HuH-7.5 (cell line): ENCODE measurements around the gene DAB1.

ENCODE experiments used
- DNase-seq: peaks from one replicate; pipeline ENCODE4 v3.0.0; 2011; ENCODE audit warnings: low spot score

Gene DAB1

DNA sequence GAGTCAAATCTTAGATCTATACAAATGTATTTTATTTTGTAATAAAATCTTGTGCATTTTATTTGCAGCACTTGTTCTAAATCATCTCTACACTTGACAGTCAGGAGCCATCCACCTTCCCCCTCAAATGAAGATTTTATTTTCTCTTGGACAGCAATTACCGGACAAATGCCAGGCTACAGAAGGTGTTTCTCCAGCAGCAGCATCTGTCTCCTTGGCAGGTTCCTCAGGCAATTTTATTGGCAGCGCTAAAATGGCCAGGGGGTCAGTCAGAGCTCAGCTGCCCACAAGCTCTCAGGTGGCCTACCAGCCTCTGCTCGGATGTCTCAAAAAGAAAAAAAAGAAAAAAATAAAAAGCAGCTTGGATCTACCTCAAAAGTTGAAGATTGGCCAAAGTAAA is 107.6 kb downstream of the DAB1 start:
- no peak for DNase-seq

DNA sequence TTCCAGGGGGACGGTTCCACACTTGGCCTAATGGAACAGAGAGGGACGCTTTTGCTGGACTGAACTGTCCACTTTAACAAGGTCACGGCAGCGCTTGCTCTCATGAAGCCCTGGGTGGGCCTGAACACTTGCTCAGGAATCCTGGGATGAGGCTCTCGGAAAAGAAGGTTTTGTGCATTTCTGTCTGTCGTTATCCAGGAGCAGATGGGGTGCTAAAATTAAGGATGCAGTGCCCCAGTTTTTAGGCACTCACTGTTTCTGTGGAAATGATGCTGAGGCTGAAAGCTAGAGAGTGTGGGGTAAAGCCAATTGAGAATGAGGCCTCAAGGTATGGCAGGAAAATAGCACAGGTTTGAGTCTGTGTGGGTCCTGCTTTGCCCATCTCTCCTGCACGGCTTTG is 111.0 kb downstream of the DAB1 start:
- DNase-seq, result no peak

DNA sequence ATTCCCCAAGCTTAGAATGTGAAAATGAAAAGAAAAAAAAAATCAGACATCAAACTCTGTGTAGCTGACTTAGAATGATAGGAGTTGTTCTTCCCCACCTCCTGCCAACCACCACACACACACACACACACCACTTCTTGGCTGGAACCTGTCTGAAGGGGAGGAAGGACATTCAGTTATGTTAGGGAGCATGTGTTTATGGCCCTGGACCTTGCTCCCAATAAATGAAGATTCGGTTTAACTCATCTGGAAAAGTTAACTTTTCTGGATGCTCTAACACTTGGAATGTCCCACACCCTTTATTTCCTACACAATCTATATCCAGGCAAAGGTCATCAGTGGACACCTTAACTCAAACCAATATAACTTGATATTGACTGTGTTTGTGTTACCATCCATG is 112.4 kb downstream of the DAB1 start:
- DNase-seq, result no peak

DNA sequence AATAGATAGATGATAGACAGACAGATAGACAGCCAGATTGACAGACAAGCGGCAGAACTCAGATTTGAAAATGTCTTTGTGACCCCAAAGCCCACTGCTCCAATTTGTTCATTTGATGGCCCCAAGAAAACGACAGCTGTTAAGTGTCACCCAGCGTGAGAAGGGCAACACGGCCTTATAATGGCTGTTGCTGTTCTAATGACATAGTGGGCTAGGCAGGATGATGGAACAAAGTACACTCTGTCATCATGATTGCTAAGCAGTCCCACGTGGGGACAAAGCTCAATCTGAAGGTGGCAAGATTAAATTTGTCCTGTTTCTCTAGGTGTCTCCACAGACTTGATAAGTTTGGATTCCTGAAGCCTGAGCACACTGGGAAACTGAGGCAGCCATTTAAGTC is 112.9 kb downstream of the DAB1 start:
- DNase-seq, result no peak

DNA sequence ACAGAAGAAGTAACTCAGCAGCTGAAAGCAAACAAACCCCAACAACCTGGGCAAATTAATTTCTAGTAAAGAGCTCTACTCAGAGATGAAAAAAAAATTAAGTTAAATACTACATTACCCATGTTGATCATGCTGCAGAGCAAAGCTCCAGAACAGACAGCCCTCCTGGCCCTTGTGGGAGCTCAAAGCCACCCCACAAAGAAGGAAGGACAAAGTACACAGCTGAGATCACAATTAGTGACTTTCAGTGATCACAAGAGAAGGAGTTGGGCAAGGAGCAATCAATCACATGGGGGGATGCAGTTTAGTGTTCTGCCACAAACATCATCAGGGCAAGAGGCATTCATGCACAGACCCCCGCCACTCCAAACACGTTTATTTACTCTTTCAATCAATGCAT is 114.2 kb downstream of the DAB1 start:
- no peak for DNase-seq

DNA sequence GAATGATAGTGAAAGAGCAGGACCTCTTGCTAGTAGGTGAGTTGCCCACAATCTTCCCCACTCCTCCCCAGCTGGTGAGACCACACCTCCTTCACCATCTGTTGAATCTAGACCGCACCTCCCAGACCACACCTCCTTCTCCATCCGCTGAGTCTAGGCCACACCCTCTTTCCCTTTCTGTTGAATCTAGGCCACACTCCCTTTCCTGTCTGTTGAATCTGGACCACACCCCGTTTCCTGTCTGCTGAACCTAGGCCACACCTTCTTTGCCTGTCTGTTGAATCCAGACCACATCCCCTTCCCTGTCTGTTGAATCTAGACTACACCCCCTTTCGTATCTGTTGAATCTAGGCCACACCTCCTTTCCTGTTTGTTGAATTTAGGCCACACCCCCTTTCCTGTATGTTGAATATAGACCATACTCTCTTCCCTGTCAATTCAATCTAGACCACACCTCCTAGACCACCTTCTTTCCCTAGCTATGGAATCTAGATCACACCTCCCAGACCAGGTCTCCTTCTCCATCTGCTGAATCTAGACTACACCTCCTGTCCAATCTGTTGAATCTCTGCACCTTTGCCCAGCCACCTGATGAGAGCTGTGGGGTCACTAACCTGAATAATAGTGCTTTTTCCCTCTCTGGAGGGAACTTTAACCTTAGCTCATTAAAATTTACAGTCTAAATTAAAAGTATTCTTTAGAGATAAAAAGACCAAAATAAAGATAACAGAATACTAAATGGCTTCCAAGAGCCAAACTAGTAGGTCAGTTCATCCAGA is 116.3 kb downstream of the DAB1 start:
- no peak for DNase-seq

DNA sequence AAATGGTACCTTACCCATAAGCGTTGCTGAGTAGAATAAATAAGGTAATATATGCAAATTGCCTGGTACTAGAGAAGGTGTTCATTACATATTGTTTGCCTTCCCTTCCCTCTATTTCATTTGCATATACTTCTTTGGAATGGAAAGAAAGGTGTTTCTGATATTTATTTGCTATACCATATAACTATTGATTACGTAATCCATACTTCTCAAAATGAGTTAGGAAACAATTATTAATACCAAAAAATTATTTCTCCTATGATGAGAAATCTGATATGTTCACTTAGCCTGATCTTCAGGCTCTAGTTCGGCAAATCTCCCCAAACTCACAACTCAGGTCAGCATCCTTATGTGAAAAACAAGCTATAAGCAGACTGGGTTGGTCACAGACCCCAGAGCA is 119.3 kb downstream of the DAB1 start:
- DNase-seq, result no peak

DNA sequence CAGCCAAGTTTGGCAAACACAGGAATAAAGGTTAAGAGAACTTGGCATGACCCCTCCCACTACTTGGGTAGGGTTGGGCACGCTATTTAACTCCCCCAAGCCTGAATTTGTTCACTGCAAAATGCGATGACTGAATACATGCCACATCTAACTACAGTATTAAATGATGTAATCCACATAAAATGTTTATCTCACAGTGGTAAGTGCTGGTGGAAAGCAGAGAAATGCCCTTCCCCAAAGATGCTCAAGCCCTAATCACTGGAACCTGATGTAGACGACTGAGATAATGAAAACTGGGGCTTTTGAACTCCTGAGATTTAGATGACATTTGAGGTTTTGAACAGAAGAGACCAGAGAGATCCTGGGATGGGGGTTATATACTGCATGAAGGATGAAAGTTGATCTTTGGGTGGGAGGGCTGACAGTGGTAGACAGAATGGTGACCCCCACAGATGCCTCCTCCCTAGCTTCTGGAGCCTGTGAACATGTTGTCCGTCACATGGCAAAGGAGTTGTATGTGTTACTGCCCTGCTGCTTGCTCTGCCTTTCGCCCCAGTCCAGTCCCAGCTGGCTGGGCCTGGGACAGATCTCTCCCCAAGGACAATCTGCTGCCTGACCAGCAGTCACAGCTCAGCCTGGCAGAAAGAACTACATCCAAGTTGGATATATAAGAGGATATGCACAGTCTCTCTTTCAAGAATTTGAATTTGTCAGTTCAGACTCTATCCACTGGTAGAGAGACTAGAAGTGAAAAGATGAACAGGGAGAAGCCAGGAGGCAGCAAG is 120.9 kb downstream of the DAB1 start:
- no peak for DNase-seq

DNA sequence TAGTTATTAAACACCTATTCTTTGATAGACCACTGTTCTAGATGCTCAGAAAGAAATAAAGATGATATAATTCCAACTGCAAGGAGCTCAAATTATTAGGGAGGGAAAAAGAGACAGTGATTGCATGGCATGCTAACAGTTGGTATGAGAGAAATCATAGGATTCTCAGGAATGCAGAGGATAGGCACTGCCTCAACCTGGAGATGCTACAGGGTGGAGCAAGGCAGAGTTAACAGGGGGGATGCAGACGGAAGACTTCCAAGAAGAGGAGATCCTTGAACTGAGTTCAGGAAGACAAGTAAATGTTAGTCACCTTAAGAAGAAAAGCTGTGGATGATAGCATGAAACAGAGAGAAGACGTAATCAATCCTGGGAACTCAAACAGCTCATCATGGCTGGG is 123.7 kb downstream of the DAB1 start:
- no peak for DNase-seq

DNA sequence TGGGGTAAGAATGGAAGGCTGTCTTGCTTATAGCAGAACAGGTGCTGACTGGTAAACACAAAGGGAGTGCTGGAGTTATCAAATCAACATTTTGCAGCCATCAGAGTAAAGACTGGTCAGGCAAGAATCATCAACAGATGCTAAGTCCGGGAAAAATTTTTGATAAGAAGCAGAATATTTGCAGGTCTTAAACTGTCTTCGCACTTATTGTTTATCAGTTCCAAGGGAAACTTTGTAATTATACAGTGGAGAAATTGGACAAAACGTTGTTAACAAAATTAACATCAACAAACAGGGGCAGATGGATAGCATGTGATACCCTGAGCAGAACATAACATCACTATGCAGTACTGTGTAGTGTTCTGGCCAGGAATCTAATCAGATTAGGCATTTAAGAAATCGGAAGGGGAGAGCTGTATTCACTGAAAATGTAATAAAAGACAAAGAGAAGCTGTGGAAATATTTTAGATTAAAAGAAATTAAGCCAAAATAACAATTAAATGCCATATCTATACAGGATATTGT is 127.1 kb downstream of the DAB1 start:
- DNase-seq, result no peak

DNA sequence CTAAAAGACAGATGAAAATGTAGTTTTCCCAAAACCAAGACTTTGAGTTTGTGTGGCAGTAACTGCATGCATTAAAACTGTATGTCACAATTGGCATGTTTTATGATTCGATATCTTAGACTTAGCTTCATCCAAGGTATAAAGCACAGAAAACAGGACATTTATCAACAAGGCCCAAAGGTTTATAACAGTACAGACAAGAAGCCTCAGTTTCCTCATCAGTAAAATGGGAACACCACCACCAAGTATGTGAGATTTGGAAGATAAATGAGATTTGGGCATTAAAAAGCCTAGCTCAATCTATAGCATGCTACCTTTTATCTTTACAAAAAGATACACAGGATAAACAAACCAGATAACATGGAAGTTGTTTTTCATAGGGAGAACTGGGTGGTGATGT is 128.5 kb downstream of the DAB1 start:
- DNase-seq, result no peak

DNA sequence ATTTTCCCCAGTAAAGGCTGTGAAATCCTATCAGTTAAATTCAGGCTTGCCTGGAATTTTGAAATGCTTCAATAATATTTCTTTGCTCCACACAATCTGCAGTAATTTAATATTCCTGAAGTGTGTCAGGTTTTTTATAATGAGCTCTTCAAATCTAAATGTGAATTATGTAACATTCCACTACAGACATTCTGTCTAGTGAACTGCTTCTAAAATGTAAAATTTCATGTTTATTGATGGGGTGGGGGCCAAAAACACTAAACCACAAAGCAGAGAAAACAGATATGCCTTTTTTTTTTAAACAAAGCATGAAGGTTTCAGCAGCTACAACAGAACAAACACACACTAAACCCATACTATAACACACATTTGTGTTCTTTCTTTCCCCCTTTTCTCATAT is 129.7 kb downstream of the DAB1 start:
- DNase-seq, result no peak

DNA sequence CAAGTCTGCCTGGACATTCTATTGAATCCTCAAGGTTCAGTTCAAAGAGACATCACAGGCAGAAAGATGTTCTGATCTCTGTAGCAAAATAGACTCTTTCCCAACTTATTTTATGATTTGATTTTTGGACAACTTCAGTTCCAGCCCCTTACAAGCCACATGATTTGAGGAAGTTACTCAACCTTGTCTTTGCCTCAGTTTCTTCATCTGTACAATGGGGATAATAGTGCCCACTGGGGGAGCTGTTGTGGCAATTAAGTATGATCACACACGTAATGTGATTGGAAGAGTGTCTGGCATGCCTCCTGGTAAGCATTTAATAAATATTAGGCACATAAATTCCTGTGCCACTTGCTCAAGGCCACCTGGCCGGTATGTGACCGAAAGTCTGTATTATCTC is 130.6 kb downstream of the DAB1 start:
- DNase-seq, result no peak

DNA sequence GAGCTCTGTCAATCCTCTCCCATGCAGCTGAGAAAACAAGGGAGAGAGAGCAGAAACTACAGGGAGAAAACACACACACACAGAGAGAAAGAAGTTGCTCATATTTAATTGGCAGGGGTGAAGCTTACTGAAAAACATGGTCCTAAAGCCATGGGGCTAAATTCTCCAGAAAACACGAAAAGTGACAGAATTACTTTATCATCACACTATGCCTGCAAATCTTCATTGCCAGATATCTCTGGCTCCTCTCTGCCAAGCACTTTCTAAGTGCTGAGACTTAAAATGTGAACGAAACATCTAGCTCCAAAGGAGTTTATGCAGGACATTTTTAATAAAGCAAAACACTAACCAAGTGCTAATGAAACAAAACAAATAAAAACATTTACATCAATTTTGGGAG is 134.1 kb downstream of the DAB1 start:
- DNase-seq, result no peak

DNA sequence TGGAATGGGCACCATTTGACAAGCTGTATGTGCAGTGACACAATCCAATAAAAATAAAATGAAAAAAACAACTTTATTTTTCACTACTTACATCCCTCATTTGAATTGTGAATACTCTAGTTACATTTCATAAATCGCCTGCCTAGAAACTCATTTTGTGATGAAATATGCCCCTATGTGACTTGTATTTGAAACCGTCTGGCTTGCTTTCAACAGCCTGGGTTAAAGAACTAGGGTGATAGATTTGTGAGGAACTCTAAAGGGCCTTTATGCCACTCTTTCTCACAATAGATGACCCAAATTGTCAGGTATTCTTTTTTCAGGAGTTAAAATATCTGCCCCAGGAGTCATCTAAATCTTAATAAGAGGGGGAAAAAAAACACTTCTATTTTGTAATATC is 137.9 kb downstream of the DAB1 start:
- DNase-seq, result no peak

DNA sequence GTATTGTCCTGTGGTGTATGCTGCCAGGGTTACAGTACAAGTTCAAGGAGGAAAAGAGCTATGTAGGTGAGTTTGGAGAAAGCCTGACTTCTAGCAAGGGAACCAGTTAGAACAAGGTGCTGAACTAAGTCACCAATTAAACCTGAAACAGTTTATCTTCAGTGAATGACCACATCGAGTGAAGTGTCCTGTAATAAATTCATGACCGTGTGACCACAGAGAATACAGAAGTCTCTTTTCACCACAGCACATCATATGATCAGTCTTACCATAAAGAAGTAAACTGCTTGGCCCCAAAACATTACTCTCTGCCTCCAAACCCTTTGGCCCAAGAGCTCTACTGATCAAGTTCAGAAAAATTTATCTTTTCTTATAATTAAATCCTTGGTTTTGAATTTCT is 141.4 kb downstream of the DAB1 start:
- no peak for DNase-seq

DNA sequence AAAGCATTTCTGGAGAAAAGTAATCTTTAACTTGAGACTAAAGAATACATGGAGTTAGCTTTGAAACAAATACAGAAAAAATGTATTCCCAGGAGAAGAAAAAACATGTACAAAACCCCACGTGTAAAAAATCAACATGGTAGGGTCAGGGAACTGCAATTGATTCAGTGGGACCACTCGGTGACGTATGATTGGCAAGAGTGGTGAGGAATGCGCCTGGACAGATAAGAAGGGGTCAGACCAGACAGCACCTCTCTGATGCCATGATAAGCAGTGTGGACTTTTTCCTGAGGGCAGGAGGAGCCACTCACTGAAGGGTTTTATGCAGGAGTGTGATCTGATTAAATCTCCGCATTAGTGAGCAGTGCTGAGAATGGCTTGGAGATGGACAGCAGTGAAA is 142.5 kb downstream of the DAB1 start:
- DNase-seq, result no peak

DNA sequence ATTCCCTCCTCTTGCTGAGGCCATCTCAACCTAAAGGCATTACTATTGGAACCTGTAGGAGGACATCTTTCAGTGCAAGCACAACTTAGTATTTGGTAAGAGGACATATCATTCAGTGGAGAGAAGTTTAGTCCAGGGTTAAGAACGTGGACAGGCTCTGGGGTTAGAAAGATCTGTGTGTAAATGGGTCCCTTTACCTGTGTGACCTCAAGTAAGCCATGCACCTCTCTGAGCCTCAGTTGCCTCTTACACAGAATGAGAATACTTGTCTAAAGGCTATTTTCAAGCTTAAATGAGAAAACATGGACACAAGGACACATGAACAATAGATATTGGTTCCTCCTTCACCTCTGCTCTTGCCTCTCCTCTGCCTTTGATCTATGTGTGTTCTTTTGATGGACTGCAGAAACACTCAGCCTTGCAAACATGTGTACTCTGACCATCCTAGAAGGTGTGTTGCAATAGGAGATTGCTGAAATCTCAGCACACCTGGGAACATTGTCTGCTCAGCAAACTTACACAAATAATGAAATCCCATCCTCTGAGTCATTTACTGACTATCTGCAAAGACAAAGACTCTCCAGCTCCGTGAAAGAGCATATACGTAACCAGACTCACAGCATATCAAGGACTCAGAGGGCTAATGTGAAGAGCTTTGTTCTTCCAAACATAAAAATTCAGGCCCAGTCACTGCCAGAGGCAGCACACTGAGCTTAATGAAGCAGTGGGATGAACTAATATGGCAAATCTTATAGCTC is 143.8 kb downstream of the DAB1 start:
- DNase-seq, result peak; percentile 17

DNA sequence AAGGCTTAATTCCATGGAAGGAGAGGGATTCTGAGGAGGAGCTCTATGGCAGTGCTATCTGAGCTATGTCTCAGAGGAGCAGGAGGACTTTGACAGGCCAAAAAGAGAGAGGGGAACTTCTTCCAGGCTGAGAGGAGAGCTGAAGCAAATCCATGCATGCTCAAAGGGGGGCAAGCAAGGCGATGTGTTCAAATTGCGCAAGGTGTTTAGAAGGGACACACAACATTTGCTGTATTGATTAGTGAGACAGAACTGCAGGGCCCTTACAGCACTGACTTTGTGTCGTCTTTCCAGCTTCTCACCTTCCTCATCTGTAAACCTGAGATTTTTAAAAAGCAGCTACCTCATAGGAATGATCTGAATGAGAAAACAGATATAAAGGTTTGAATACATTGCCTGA is 145.3 kb downstream of the DAB1 start:
- DNase-seq, result no peak

DNA sequence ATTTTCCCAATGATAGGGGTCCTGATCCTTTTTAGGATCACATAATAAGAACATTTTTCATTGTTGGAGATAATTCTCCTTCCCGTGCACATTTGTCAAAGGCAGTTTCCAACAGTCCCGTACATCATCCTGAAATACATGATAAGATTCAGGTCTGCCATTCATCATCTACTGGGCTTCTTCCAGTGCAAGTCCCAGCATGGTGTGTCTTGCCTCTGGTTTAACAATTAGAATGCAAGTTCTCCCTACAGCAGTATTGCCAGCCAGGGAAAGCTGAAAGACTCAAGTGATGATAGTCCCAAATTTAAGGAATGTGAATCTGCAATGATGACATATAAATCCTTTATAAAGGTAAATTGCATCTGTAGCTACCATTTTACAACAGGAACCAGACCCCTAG is 146.2 kb downstream of the DAB1 start:
- no peak for DNase-seq

DNA sequence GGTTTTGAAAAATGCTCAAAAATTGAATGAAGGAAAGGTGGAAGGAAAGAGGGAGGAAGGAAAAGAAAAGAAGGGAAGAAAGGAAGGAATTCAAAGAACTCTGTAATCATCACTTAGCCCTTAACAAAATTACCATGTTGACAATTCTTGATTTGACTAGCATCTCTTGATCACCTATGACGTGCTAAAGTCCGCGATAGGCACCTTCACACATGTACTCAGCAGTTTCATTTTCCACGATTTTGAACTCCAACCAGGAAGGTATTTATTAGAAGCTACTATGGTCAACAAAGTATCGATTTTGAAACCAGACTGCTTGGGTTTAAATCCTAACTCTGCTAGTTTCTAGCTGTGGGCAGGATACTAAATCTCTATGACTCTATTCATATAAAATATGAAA is 146.9 kb downstream of the DAB1 start:
- no peak for DNase-seq

DNA sequence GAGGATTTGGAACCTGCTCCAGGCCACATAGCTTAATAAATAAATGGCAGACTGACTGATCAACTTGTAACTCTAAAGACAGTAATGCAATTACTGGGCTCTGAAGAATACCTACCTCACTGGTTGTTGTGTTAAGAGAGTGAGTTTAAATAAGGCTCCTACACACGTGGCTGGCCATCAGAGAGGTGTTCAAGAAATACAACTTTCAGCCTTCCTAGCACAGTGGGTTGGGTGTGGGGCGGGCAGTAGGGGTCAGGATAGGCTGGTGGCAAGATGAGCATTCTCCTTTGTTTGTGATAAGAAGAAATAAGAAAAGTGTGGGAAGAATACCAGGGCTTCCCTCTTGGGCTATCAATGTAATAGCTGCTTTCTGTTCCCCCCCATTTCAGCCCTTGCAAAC is 151.3 kb downstream of the DAB1 start:
- DNase-seq, result no peak

DNA sequence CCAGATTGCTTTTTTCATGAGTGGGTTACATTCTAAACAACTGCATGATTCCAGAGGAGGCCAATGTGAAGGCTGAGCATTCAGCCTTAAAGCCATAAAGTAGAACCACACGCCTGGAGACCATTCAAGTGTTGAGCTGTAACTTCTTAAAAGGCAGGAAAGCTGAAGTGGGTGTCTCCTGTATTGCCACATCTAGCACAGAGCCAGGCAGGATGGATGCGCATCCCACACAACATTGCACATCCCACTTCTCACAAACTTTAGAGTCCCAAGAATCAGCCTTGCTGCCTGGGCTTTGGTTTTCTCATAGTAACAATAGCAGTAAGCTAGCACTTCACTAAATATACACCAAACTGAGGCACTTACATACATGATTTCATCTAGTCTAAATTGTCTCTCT is 151.7 kb downstream of the DAB1 start:
- no peak for DNase-seq
